IPS-NIHi11 (cell line): Measurements from ENCODE around the gene ABHD17A.
A peak's percentile ranks its signal among the peaks of the same experiment; 100 is the strongest.

ENCODE experiments used
- DNase-seq: peaks from one replicate; pipeline ENCODE4 v3.0.0; 2012; ENCODE audit warnings: mixed read lengths, low spot score

ABHD17A gene

GRCh38 chr19:1885398-1886119 is at the start of gene ABHD17A:
Gene ABHD17A (minus strand): TSS chr19:1885496. CDS start chr19:1881566, 3,930 bp downstream.
- DNase-seq: peak; percentile 97

GRCh38 chr19:1933942-1934341 is 48.6 kb upstream of the ABHD17A start:
- DNase-seq: no peak

GRCh38 chr19:1933244-1933643 is 47.9 kb upstream of the ABHD17A start:
- no peak for DNase-seq

GRCh38 chr19:1932395-1932794 is 47.1 kb upstream of the ABHD17A start:
- no peak for DNase-seq

- no peak for DNase-seq
These were observed 46.1 kb upstream of the ABHD17A start for GRCh38 chr19:1931445-1931844.

- DNase-seq: peak; percentile 95
These were observed 43.9 kb upstream of the ABHD17A start for GRCh38 chr19:1929021-1929742.

- no peak for DNase-seq
These were observed 40.2 kb upstream of the ABHD17A start for GRCh38 chr19:1925544-1925943.

- DNase-seq: no peak
These were observed 39.1 kb upstream of the ABHD17A start for GRCh38 chr19:1924320-1924961.

GRCh38 chr19:1923319-1923718 is 38.0 kb upstream of the ABHD17A start:
- DNase-seq: no peak

GRCh38 chr19:1922803-1923202 is 37.5 kb upstream of the ABHD17A start:
- no peak for DNase-seq

GRCh38 chr19:1921825-1922224 is 36.5 kb upstream of the ABHD17A start:
- DNase-seq: no peak

GRCh38 chr19:1921326-1921725 is 36.0 kb upstream of the ABHD17A start:
- no peak for DNase-seq

- DNase-seq: no peak
These were observed 35.3 kb upstream of the ABHD17A start for GRCh38 chr19:1920644-1921043.

- no peak for DNase-seq
These were observed 33.7 kb upstream of the ABHD17A start for GRCh38 chr19:1918975-1919374.

- DNase-seq: no peak
These were observed 32.6 kb upstream of the ABHD17A start for GRCh38 chr19:1917926-1918325.

GRCh38 chr19:1917146-1917545 is 31.9 kb upstream of the ABHD17A start:
- DNase-seq: no peak

- no peak for DNase-seq
These were observed 29.6 kb upstream of the ABHD17A start for GRCh38 chr19:1914826-1915341.

GRCh38 chr19:1913781-1914577 is 28.7 kb upstream of the ABHD17A start:
- DNase-seq: peak; percentile 49

GRCh38 chr19:1912760-1913505 is 27.6 kb upstream of the ABHD17A start:
- no peak for DNase-seq

GRCh38 chr19:1911995-1912394 is 26.7 kb upstream of the ABHD17A start:
- DNase-seq: no peak

GRCh38 chr19:1911098-1911497 is 25.8 kb upstream of the ABHD17A start:
- DNase-seq: no peak
